Measurements from ENCODE around the gene CYP4F11. TPM values are rescaled to one million over a fixed set of nuclear protein-coding genes. Genes with fewer than 3 reads are reported as not detected.
"Not testable (repeated sequence)": the region's sequence is repeated elsewhere in the genome, so short reads cannot be mapped to it uniquely, and the experiment has no call there.

CYP4F11 gene
- total and polyA plus RNA-seq, 2 experiments from 2014 or later, result not detected

DNA sequence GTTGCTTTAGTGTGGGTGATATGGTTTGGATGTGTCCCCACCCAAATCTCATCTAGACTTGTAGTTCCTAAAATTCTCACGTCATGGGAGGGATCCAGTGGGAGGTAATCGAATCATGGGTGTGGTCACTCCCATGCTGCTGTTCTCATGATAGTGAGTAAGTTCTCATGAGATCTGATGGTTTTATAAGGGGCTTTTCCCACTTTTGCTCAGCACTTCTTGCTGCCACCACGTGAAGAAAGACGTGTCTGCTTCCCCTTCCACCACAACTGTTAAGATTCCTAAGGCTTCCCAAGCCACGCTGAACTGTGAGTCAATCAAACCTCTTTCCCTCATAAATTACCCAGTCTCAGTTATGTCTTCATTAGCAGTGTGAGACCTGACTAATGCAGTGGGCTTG, 40.5 kb upstream of the CYP4F11 start:
- no peaks in the 10 kb centered on the region for H3F3A ChIP-seq (ENCODE audit: insufficient read depth)
- no peak overlapping the region for H3K9ac ChIP-seq
- no peaks in the 10 kb centered on the region for H3K9me2 ChIP-seq (ENCODE audit: insufficient read depth)
- no peaks in the 10 kb centered on the region for H3K79me2 ChIP-seq (ENCODE audit: insufficient read depth)
- WGBS, 2 experiments (ENCODE audit: low coverage in 1 of 2, low lambda C conversion rate in 2 of 2, missing lambda C conversion rate in 2 of 2), result 20 to 21% methylated on average over 5 of the region's 5 CpGs
- no peak overlapping the region for H3K27ac ChIP-seq
- H3K27me3 ChIP-seq (replicated peaks; ENCODE audit: insufficient read depth), result no peaks in the 10 kb centered on the region
- no peak overlapping the region for H3K4me3 ChIP-seq
- TF ChIP-seq EZH2phosphoT487 (IDR thresholded peaks at IDR 0.05; ENCODE audit: insufficient read depth, low read depth) (no peak), EZH2 (IDR thresholded peaks at IDR 0.05; ENCODE audit: insufficient read depth, poor library complexity, severe bottlenecking) (no peak)
- no peaks in the 10 kb centered on the region for H3K36me3 ChIP-seq (ENCODE audit: low read depth)
- H2AFZ ChIP-seq, result no peak overlapping the region
- in situ Hi-C loops (cut with MboI), result no loop called here
- DNase-seq, result no peak
- H3K4me1 ChIP-seq (ENCODE audit: insufficient read depth), result no peaks in the 10 kb centered on the region
- no peaks in the 10 kb centered on the region for H3K9me3 ChIP-seq (ENCODE audit: low read depth)
- no peaks in the 10 kb centered on the region for H4K20me1 ChIP-seq (ENCODE audit: insufficient read depth)
- H3K4me2 ChIP-seq (ENCODE audit: unreplicated experiment), result no peak overlapping the region

DNA sequence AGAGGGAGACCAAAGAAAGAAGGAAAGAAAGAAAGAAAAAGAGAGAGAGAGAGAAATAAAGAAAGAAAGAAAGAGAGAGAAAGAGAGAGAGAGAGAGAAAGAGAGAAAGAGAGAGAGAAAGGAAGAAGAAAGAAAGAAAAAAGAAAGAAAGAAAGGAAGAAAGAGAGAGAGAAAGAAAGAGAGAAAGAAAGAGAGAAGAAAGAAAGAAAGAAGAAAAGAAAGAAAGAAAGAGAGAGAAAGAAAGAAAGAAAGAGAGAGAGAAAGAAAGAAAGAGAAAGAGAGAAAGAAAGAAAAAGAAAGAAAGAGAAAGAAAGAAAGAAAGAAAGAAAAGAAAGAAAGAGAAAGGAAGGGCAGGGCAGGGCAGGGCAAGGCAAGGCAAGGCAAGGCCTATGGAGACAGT, 37.7 kb upstream of the CYP4F11 start:
- in situ Hi-C loops (cut with MboI); H3K4me3 ChIP-seq: not testable (repeated sequence)

DNA sequence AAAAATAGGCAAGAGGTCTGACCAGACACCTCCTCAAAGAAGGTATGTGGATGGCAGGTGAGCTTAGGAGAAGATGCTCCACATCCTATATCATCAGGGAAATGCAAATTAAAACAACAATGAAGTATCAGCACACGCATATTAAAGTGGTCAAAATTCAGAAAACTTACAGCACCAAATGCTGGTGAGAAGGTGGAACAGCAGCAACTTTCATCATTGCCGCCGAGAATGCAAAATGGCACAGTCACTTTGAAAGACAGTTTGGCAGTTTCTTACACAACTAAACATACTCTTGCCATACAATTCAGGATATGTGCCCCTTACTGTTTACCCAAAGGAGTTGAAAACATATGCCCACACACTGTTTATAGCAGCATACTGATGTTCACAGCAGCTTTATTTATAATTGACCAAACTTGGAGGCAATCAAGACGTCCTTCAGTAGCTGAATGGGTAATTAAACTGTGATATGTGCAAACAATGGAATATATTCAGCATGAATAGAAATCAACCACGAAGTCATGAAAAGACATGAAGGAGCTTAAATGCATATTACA, 37.0 kb upstream of the CYP4F11 start:
- Histone ChIP-seq H2AFZ (no peak overlapping the region), H3K4me1 (ENCODE audit: insufficient read depth) (no peaks in the 10 kb centered on the region), H3K9me3 (ENCODE audit: low read depth) (no peaks in the 10 kb centered on the region), H3K27ac (no peak overlapping the region), H3K9me2 (ENCODE audit: insufficient read depth) (no peaks in the 10 kb centered on the region), H3K27me3 (replicated peaks; ENCODE audit: insufficient read depth) (no peaks in the 10 kb centered on the region), H3K4me3 (no peak overlapping the region), H3K36me3 (ENCODE audit: low read depth) (no peaks in the 10 kb centered on the region), H3K79me2 (ENCODE audit: insufficient read depth) (no peaks in the 10 kb centered on the region), H3F3A (ENCODE audit: insufficient read depth) (no peaks in the 10 kb centered on the region), H3K4me2 (ENCODE audit: unreplicated experiment) (no peak overlapping the region), H4K20me1 (ENCODE audit: insufficient read depth) (no peaks in the 10 kb centered on the region), H3K9ac (no peak overlapping the region)
- in situ Hi-C loops (cut with MboI), result no loop called here
- DNase-seq, result no peak
- TF ChIP-seq EZH2 (IDR thresholded peaks at IDR 0.05; ENCODE audit: insufficient read depth, poor library complexity, severe bottlenecking), result no peak
- 33 to 34% methylated on average over 5 of the region's 5 CpGs for WGBS, 2 experiments (ENCODE audit: low coverage in 1 of 2, low lambda C conversion rate in 2 of 2, missing lambda C conversion rate in 2 of 2)

More for the DNA sequence above, 37.7 kb upstream of the CYP4F11 start:
- H3K9me2 ChIP-seq (ENCODE audit: insufficient read depth); H3K9me3 ChIP-seq (ENCODE audit: low read depth); H3K9ac ChIP-seq; H3K27ac ChIP-seq; H3K4me1 ChIP-seq (ENCODE audit: insufficient read depth); H3K27me3 ChIP-seq (replicated peaks; ENCODE audit: insufficient read depth); H3K4me2 ChIP-seq (ENCODE audit: unreplicated experiment); DNase-seq; H2AFZ ChIP-seq; H3K79me2 ChIP-seq (ENCODE audit: insufficient read depth); H4K20me1 ChIP-seq (ENCODE audit: insufficient read depth); H3K36me3 ChIP-seq (ENCODE audit: low read depth); H3F3A ChIP-seq (ENCODE audit: insufficient read depth): not testable (repeated sequence)

DNA sequence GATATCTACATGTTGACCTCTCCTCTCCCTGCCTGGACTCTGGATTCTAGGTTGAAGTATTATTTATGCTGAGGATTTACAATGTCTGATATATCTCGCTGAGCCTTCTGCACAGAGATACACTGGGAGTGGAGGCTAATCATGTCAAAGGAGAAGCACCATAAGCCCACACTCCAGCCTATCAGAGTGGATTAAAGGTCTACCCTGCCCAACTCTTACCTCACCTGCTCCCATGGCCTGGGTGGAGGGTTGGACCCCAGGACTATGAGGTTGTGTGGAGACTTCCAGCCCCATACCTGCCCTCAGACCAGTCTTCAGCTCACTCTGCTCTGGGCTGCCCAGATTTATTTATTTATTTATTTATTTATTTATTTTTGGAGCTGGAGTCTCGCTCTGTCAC, 29.9 kb upstream of the CYP4F11 start:
- Histone ChIP-seq H3K27me3 (replicated peaks; ENCODE audit: insufficient read depth) (no peaks in the 10 kb centered on the region), H3K27ac (no peak overlapping the region), H3K36me3 (ENCODE audit: low read depth) (no peaks in the 10 kb centered on the region), H3K9me2 (ENCODE audit: insufficient read depth) (no peaks in the 10 kb centered on the region), H3K4me3 (no peak overlapping the region), H3K9ac (no peak overlapping the region), H2AFZ (no peak overlapping the region), H3K4me2 (ENCODE audit: unreplicated experiment) (no peak overlapping the region), H3K4me1 (ENCODE audit: insufficient read depth) (no peaks in the 10 kb centered on the region), H3K79me2 (ENCODE audit: insufficient read depth) (no peaks in the 10 kb centered on the region), H3F3A (ENCODE audit: insufficient read depth) (no peaks in the 10 kb centered on the region), H3K9me3 (ENCODE audit: low read depth) (no peaks in the 10 kb centered on the region), H4K20me1 (ENCODE audit: insufficient read depth) (no peaks in the 10 kb centered on the region)
- TF ChIP-seq EZH2 (IDR thresholded peaks at IDR 0.05; ENCODE audit: insufficient read depth, poor library complexity, severe bottlenecking) (no peak), EZH2phosphoT487 (IDR thresholded peaks at IDR 0.05; ENCODE audit: insufficient read depth, low read depth) (no peak)
- 23 to 40% methylated on average over 2 of the region's 2 CpGs for WGBS, 2 experiments (ENCODE audit: low coverage in 1 of 2, low lambda C conversion rate in 2 of 2, missing lambda C conversion rate in 2 of 2)
- in situ Hi-C loops (cut with MboI), result no loop called here
- no peak for DNase-seq

DNA sequence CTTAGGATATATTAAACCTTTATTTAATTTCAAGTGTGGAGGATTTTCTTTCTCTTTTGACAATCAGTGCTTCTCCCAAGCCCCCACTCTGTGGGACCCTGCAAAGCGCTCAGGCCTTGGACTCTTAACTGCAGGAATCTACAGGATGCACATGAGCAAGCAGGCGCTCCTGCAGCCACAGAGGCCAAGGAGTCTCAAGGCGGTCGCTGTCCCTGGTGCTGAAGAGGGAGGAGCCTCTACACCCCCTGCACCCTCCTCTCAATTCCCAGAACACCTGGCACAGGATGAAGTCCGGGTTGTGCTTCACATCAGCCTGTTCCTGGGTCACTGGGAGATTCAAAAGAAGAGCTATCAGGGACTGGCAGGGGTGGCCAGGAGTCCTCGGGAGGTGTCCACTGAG, 28.0 kb upstream of the CYP4F11 start:
- H3K9me2 ChIP-seq (ENCODE audit: insufficient read depth), result no peaks in the 10 kb centered on the region
- 44 to 46% methylated on average over 6 of the region's 6 CpGs for WGBS, 2 experiments (ENCODE audit: low coverage in 1 of 2, low lambda C conversion rate in 2 of 2, missing lambda C conversion rate in 2 of 2)
- H3K27ac ChIP-seq, result no peak overlapping the region

More for the DNA sequence above, 28.0 kb upstream of the CYP4F11 start:
- Histone ChIP-seq H3F3A (ENCODE audit: insufficient read depth) (no peaks in the 10 kb centered on the region), H3K27me3 (replicated peaks; ENCODE audit: insufficient read depth) (no peaks in the 10 kb centered on the region), H3K4me3 (no peak overlapping the region), H2AFZ (no peak overlapping the region), H3K4me1 (ENCODE audit: insufficient read depth) (no peaks in the 10 kb centered on the region), H3K36me3 (ENCODE audit: low read depth) (no peaks in the 10 kb centered on the region), H3K4me2 (ENCODE audit: unreplicated experiment) (no peak overlapping the region), H3K79me2 (ENCODE audit: insufficient read depth) (no peaks in the 10 kb centered on the region), H4K20me1 (ENCODE audit: insufficient read depth) (no peaks in the 10 kb centered on the region), H3K9ac (no peak overlapping the region), H3K9me3 (ENCODE audit: low read depth) (no peaks in the 10 kb centered on the region)
- DNase-seq, result peak; percentile 1
- in situ Hi-C loops (cut with MboI), result no loop called here
- TF ChIP-seq EZH2phosphoT487 (IDR thresholded peaks at IDR 0.05; ENCODE audit: insufficient read depth, low read depth) (no peak), EZH2 (IDR thresholded peaks at IDR 0.05; ENCODE audit: insufficient read depth, poor library complexity, severe bottlenecking) (no peak)
